ENCODE results near the gene ZNF462.
"Not testable (repeated sequence)": the region's sequence is repeated elsewhere in the genome, so short reads cannot be mapped to it uniquely, and the experiment has no call there.

Gene ZNF462

GRCh38 chr9:106862821-106863720 lies at the start of gene ZNF462:
ZNF462 (plus strand) TSS chr9:106863166; CDS start chr9:106923384, 60,218 bp downstream.
- peak; percentile 55 for DNase-seq

GRCh38 chr9:106816524-106816923 lies 46.4 kb upstream of the ZNF462 start:
- DNase-seq, result no peak

GRCh38 chr9:106818034-106818433 lies 44.9 kb upstream of the ZNF462 start:
- DNase-seq, result no peak

GRCh38 chr9:106820866-106821265 lies 42.1 kb upstream of the ZNF462 start:
- DNase-seq, result no peak

- no peak for DNase-seq
Observed at GRCh38 chr9:106828070-106828469, 34.9 kb upstream of the ZNF462 start.

GRCh38 chr9:106828965-106829364 lies 34.0 kb upstream of the ZNF462 start:
- DNase-seq, result no peak

GRCh38 chr9:106829666-106830408 lies 33.1 kb upstream of the ZNF462 start:
- no peak for DNase-seq

- DNase-seq, result no peak
Observed at GRCh38 chr9:106830527-106831150, 32.3 kb upstream of the ZNF462 start.

GRCh38 chr9:106834888-106835287 lies 28.1 kb upstream of the ZNF462 start:
- no peak for DNase-seq

GRCh38 chr9:106835840-106836239 lies 27.1 kb upstream of the ZNF462 start:
- no peak for DNase-seq

GRCh38 chr9:106843371-106843770 lies 19.6 kb upstream of the ZNF462 start:
- no peak for DNase-seq

GRCh38 chr9:106846307-106846706 lies 16.7 kb upstream of the ZNF462 start:
- DNase-seq, result no peak

- DNase-seq, result no peak
Observed at GRCh38 chr9:106846857-106847256, 16.1 kb upstream of the ZNF462 start.

GRCh38 chr9:106851640-106852039 lies 11.3 kb upstream of the ZNF462 start:
- DNase-seq, result not testable (repeated sequence)

GRCh38 chr9:106857811-106858470 lies 5.0 kb upstream of the ZNF462 start:
- DNase-seq, result no peak

- no peak for DNase-seq
Observed at GRCh38 chr9:106859957-106860720, 2.8 kb upstream of the ZNF462 start.

GRCh38 chr9:106860721-106861639 lies 2.0 kb upstream of the ZNF462 start:
- no peak for DNase-seq

- DNase-seq, result no peak
Observed at GRCh38 chr9:106861640-106862109, 1.3 kb upstream of the ZNF462 start.

GRCh38 chr9:106862110-106862820 lies 701 bp upstream of the ZNF462 start:
- no peak for DNase-seq

Measured in SHP77 treated with DMSO at 0.1 percent for 48 hours (cell line).